Activated CD8-positive, alpha-beta memory T cell treated with anti-CD3 and anti-CD28 coated beads for 1 hour (primary cell): Measurements from ENCODE around the gene DLGAP4.
A peak's percentile ranks its signal among the peaks of the same experiment; 100 is the strongest.
"Not testable (repeated sequence)": the region's sequence is repeated elsewhere in the genome, so short reads cannot be mapped to it uniquely, and the experiment has no call there.

Source experiments
- DNase-seq, 2 donors: peaks; one replicate each; pipeline ENCODE4 v3.0.0-alpha.2; 2020; ENCODE audit warnings: low read depth in 1 of 2; ENCODE audit errors: extremely low read depth in 1 of 2

DLGAP4 gene

DNA sequence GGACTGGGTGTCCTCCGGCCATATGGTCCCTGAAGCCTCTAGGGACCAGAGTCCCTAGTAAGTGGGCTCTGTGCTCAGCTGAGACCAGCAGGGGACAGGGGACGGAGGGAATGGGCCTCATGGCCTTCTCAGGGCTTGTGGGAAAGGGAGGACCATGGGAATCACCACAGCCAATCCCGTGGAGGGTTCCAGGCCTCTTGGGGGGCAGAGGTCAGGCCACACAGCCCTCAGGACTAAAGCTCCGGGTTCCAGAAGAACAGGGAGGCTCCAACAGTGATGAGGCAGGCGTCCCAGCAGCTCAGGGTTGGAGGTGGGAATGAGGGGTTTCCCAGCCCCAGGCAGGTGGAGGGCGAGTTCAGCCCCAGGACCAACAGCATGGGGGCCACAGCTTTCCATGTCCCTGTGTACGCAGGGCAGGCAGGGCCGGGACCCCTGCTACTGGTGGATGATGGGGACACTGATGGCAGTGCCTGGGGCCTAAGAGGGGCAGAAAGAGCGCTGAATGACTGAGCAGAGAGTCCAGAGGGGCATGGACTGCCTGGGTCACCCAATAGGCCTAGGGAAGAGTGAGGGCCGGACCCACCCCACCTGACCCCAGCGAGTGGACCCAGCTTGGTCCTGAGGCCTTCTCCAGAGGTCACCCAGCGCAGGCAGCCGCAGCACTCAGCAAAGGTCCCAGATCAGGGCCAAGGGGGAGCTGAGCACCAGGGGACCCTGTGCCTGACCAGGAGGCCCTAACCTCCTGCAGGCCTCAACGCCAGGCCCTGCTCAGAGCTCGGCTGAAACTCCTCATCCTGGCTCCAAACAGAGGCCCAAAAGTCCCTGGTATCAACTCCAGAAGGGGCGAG, 244.0 kb downstream of the DLGAP4 start:
- no peak for DNase-seq

GRCh38 chr20:36550790-36551299, 244.7 kb downstream of the DLGAP4 start:
- DNase-seq = no peak

DNA sequence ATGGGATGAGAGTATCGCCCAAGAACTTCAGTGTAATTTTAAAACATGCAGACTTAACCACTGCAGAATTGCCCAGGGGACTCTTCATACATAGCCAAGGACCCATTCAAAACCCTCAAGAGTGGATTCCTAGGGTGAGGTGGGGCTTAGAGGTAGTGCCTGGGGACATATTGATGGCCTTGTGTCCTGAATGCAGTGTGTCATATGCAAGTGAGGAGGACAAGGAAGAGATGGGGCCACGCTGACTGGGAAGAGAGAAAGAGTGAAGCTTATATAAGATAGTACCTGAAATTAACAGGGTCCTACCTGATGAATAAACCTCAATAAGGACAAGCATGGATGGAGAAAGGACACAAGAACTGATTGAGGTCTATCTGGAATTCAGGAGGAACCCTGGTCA, 249.1 kb downstream of the DLGAP4 start:
- no peak for DNase-seq

DNA sequence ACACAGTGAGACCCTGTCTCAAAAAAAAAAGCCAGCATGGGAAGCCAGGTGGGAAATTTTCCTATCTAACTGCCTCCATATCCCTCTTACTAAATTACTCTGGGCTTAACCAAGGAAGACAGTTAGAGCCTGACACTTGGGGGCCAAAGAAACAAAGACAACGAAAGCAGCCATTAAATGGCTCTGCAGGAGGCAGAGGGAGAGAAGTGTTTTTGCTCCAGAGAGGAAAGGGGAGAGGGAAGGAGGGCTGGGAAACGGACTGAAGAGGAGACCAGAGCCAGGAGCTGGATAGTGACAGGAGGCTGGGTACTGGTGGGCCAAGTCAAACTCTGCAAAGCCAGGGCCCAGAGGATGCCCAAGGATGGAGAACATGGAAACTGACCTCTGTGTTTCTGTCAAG, 256.6 kb downstream of the DLGAP4 start:
- DNase-seq = no peak

DNA sequence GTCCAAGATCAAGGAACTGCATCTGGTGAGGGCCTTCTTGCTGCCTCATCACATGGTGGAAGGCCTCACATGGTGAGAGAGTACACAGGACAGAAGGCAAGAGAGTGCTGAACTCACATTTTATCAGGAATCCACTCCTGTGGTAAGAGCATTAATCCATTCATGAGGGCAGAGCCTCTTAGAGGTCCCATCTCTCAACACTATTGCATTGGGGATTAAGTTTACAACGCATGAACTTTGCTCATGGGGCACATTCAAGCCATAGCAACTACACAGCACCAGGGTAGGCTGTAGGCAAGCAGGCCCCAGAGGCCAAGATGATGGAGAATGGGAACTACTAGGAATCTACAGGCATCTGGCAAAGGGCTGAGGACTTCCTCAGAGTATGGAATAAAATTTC, 257.2 kb downstream of the DLGAP4 start:
- no peak for DNase-seq

DNA sequence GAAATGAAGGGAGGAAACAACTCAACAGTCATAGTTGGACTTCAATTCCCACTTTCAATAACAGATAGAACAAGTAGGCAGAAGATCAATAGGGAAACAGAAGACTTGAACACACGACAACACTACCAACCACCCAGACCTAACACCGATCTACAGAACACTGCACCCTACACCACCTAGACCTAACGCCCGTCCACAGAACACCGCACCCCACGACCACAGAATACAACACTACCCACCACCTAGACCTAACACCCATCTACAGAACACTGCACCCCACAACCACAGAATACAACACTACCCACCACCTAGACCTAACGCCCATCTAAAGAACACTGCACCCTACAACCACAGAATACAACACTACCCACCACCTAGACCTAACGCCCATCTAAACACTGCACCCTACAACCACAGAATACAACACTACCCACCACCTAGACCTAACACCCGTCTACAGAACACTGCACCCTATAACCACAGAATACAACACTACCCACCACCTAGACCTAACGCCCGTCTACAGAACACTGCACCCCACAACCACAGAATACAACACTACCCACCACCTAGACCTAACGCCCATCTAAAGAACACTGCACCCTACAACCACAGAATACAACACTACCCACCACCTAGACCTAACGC, 258.1 kb downstream of the DLGAP4 start:
- not testable (repeated sequence) for DNase-seq

DNA sequence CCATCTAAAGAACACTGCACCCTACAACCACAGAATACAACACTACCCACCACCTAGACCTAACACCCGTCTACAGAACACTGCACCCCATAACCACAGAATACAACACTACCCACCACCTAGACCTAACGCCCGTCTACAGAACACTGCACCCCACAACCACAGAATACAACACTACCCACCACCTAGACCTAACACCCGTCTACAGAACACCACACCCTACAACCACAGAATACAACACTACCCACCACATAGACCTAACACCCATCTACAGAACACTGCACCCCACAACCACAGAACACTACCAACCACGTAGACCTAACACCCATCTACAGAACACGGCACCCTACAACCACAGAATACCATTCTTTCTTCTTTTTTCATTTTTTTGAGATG, 258.6 kb downstream of the DLGAP4 start:
- DNase-seq = not testable (repeated sequence)

DNA sequence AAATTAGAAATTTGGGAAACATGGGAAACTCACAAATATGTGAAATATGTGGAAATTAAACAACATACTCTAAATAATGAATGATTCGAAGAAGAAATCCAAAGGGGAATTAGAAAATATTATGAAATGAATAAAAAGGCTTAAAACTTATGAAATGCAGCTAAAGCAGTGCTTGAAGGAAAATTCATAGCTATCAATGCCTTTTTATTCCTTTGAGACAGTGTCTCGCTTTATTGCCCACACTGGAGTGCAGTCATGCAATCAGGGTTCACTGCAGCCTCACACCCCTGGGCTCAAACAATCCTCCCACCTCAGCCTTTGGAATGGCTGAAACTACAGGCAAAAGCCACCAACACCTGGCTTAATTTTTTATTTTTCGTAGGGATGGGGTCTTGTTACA, 259.4 kb downstream of the DLGAP4 start:
- DNase-seq = no peak

- no peak for DNase-seq
These were observed 263.8 kb downstream of the DLGAP4 start for GRCh38 chr20:36569847-36570429.

DNA sequence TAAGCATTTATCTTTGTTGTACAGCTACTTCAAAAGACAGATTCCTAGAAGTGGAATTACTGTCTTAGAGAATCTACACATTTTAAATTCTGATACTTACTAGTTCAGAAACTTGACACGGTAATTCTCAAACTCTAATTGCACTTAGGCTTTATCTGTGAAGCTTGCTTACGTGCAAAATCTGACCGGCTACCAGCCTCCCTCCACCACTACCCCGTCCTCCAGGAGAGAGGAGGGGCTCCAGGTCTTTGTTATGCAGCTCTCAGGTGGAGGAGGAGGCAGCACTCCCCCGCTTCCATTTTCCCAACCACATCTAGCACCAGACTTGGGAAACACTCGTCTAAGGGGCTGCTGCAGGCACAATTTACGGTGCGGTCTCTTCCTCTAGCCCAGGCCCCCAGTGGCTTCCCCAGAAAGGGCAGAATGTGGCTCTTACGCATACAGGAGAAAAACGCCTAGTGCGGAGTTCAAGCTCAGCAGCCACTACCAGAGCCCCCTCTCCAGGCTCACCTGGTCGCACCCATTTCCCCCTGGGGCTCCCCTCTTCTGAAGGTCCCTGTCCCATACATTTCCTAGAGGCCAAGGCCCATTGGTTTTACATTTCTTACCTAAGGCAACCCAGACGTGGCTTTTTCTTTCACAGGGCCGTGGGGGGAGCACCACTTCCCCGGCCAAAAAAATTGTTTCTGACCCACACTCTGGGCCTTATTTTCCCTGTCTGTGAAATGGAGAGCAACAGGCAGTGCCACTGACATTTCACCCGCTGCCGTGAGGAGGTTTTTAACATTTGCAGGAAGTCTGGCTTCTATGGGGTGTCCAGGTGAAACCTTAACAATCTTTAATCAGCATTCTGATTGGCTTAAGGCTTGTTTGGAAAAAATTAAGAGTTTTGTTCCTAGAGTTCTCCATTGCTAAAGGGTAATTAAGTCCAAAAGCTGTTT, 265.7 kb downstream of the DLGAP4 start:
- no peak for DNase-seq

DNA sequence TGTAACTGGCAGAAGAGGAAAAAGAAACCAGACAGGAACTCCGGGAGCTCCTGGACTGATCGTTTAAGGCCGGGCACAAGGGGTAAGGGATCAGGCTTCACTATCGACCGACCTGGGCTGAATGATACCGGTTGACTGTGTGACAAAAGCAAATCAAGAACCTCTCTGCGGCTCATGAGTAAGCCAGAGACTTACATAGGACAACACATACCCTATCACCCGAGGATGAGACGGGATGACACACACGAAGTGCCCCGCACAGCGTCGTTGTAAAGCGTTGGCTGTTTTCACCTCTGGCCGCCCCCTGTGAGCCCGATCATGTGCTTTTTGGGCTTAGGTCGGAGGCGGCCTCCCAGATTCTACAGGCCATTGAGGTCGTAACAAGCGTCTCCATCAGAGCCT, 266.6 kb downstream of the DLGAP4 start:
- peak; percentile 42 to 53 for DNase-seq

- DNase-seq = peak; percentile 79 to 85
These were observed 267.1 kb downstream of the DLGAP4 start, which contains the start of gene TGIF2 for GRCh38 chr20:36573103-36573797. Gene TGIF2 (plus strand): TSS chr20:36573597. CDS start chr20:36578775, 5,178 bp downstream.

DNA sequence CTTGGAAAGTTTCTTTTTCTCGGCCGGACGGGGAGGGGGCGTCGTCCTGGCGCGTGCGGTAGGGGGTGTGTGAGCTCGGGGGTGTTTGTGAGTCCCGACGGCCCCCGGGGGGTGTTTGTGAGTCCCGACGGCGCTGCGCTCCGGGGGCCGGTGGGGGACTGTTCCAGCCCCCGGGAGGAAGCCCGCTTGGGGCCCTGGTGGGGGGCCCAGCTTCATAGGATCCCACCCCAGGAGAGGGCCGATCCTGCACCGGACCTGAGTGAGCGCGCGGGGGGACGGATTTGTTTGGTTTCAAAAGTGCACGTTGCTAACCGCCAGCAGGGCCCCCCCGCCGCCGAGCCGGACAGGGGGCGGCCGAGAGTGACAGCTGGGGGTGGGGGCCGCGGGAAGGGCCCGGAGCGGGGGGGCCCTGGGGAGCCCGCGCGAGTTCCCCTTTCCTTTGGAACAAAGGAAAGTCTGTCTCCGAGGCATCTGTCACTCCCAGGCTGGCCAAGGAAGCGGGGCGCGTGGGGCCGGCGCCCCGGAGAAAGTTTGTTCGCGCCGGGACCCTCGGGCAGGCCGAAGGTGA, 267.7 kb downstream of the DLGAP4 start:
- DNase-seq = peak in 1 of 2 donors; percentile 29

DNA sequence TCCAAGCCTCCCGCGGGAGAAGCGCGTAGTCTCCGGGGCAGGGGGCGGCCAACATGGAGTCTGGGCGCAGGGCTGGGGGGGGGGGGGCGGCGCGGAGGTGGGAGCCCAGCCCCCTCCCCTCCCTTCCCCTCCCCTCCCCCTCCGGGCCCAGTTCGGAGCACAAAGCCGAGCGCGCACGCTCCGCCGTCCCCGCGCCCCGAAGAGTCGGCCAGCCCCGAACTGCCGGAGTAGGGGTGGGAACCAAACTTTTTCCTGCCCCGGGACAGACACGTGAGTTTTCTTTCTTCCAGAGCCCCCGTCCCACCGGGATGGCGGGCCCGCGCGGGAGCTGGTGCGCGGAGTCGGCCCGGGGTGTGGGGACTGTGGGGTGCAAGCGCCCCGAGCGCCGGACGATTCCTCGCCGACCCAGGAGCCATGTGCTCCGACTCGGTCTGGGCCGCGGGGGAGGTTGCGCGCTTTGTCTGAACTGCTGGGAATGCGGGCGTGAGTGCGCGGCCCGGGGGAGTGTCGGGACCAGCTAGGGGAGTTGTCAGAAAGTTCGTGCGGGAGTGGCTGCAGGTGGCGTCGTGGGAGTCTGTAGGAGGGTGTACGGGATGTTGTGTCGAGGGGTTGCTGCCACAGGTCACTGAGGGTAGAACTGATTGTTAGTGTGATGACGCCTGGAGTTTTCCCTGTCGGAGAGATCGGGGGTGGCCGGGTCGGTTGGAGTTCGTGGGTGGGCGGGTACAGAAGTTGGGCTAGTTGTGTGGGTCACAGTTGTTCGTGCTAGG, 268.4 kb downstream of the DLGAP4 start:
- peak in 1 of 2 donors; percentile 25 for DNase-seq

DNA sequence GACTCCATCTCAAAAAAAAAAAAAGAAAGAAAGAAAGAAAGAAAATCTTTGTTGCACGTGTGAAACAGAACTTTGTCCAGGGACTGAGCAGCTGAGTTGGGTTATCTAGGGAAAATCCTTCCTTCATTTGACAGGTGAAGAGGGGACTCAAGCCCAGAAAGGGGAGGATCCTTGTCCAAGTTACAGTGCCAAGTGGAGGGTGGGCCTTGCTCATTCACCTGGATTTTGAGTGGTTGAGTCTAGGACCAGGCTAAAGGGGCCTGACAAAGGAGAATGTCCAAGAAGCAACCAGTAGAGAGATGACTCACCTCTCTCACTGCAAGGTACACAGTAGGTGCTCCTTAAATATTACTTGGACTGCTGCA, 269.9 kb downstream of the DLGAP4 start:
- DNase-seq = no peak
